Fibroblast of lung (primary cell): ENCODE results near the gene PORCN.

Experiments used
- EZH2 ChIP-seq: IDR thresholded peaks from 2 replicates; pipeline ENCODE4 v1.5.1; 2012; ENCODE audit warnings: low read length, control low read depth, mild to moderate bottlenecking; ENCODE audit errors: missing control alignments
- TF ChIP-seq, protein P1 (sequence below), 2 donors: IDR thresholded peaks in 1 of 2; conservative IDR thresholded peaks in 1 of 2; 1 replicate in 1 of 2; 2 replicates in 1 of 2; pipeline ENCODE4 v1.5.1; 2011 to 2012; ENCODE audit warnings: low read length in 2 of 2, control low read depth in 1 of 2, inconsistent platforms in 1 of 2, low read depth in 1 of 2, mild to moderate bottlenecking in 1 of 2

DNA sequence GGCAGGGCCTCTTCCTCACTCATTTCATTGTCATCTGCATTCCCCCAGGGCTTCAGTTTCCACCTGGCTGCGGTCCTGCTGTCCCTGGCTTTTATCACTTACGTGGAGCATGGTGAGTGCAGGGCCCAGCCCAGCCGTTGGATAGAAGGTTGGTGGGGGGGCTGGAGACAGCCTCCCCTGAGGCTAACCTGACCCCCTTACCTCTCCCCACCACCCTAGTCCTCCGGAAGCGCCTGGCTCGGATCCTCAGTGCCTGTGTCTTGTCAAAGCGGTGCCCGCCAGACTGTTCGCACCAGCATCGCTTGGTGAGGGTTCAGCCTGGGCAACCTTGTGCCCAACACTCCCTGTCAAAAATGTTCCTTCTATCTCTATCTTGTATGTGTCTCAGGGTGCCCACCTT, 7.0 kb downstream of the PORCN start:
- TF ChIP-seq EZH2, result no peak
- TF ChIP-seq, protein P1, sequence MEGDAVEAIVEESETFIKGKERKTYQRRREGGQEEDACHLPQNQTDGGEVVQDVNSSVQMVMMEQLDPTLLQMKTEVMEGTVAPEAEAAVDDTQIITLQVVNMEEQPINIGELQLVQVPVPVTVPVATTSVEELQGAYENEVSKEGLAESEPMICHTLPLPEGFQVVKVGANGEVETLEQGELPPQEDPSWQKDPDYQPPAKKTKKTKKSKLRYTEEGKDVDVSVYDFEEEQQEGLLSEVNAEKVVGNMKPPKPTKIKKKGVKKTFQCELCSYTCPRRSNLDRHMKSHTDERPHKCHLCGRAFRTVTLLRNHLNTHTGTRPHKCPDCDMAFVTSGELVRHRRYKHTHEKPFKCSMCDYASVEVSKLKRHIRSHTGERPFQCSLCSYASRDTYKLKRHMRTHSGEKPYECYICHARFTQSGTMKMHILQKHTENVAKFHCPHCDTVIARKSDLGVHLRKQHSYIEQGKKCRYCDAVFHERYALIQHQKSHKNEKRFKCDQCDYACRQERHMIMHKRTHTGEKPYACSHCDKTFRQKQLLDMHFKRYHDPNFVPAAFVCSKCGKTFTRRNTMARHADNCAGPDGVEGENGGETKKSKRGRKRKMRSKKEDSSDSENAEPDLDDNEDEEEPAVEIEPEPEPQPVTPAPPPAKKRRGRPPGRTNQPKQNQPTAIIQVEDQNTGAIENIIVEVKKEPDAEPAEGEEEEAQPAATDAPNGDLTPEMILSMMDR (conservative IDR thresholded peaks at IDR 0.05 in 1 of 2, IDR thresholded peaks at IDR 0.05 in 1 of 2; ENCODE audit: low read depth in 1 of 2, low read length in 2 of 2), result no peak
